IPS DF 6.9 (cell line): Measurements from ENCODE around the gene G6PC3.
"Not testable (repeated sequence)": the region's sequence is repeated elsewhere in the genome, so short reads cannot be mapped to it uniquely, and the experiment has no call there.

Source experiments
- DNase-seq: peaks from one replicate; pipeline ENCODE4 v3.0.0-alpha.2; 2013; ENCODE audit warnings: low read depth, low spot score
- H3K27ac ChIP-seq: one replicate; pipeline ENCODE4 v1.5.1; 2013; ENCODE audit warnings: low read length, control low read depth
- H3K27me3 ChIP-seq: 2 replicates; pipeline ENCODE4 v1.6.1; 2013; ENCODE audit warnings: mild to moderate bottlenecking, low read length; ENCODE audit not compliant: control insufficient read depth, insufficient read depth
- H3K36me3 ChIP-seq: 2 replicates; pipeline ENCODE4 v1.6.1; 2013; ENCODE audit warnings: low read length; ENCODE audit not compliant: control insufficient read depth, insufficient read depth
- H3K4me1 ChIP-seq: 2 replicates; pipeline ENCODE4 v1.6.1; 2013; ENCODE audit warnings: low read length; ENCODE audit not compliant: control insufficient read depth, insufficient read depth
- H3K4me3 ChIP-seq: 2 replicates; pipeline ENCODE4 v1.5.1; 2013; ENCODE audit warnings: mild to moderate bottlenecking, low read length
- H3K9me3 ChIP-seq: 2 replicates; pipeline ENCODE4 v1.6.1; 2013; ENCODE audit warnings: low read length, inconsistent platforms; ENCODE audit not compliant: control insufficient read depth, insufficient read depth
- WGBS: extraction: QIAGEN DNeasy Blood & Tissue Kit; methylation state at CpG from one replicate; pipeline ENCODE4 v1.1.7; 2013; ENCODE audit warnings: mixed read lengths, missing lambda C conversion rate; ENCODE audit not compliant: insufficient read length, insufficient coverage; 5-methylcytosine and 5-hydroxymethylcytosine counted together

The G6PC3 gene

GRCh38 chr17:44070455-44071197, at the start of gene G6PC3:
TSS of gene G6PC3 (plus strand) at chr17:44070735. CDS start at chr17:44070966, 231 bp downstream.
- Histone ChIP-seq H3K4me3 (peak within 1 kb of the TSS; percentile 94), H3K27me3 (no peaks in the 10 kb centered on the region), H3K9me3 (no peaks in the 10 kb centered on the region), H3K36me3 (peaks cover 16% of the 10 kb centered on the region), H3K27ac (no peak within 1 kb of the TSS), H3K4me1 (peaks cover 2% of the 10 kb centered on the region; the same call in 1 of the 2 replicates)
- peak; percentile 91 for DNase-seq
- no CpG with 5 or more reads among the region's 53 CpGs for WGBS

GRCh38 chr17:44021227-44021626, 49.3 kb upstream of the G6PC3 start:
- H3K4me1 ChIP-seq, H3K27ac ChIP-seq, DNase-seq, H3K36me3 ChIP-seq, H3K27me3 ChIP-seq, H3K4me3 ChIP-seq, H3K9me3 ChIP-seq: not testable (repeated sequence)
- WGBS, result no CpG with 5 or more reads among the region's 7 CpGs

- H3K9me3 ChIP-seq, result no peaks in the 10 kb centered on the region
- WGBS, result no CpG with 5 or more reads among the region's 2 CpGs
- no peak overlapping the region for H3K4me3 ChIP-seq
- no peaks in the 10 kb centered on the region; the same call in 1 of the 2 replicates for H3K4me1 ChIP-seq
- H3K27ac ChIP-seq, result no peak overlapping the region
- peaks cover 6% of the 10 kb centered on the region; the same call in 1 of the 2 replicates for H3K36me3 ChIP-seq
- no peak for DNase-seq
- no peaks in the 10 kb centered on the region for H3K27me3 ChIP-seq
Measured at GRCh38 chr17:44022246-44022645, 48.3 kb upstream of the G6PC3 start.

GRCh38 chr17:44023545-44024270, 46.8 kb upstream of the G6PC3 start:
- H3K9me3 ChIP-seq, result no peaks in the 10 kb centered on the region
- WGBS, result no CpG with 5 or more reads among the region's 22 CpGs
- no peaks in the 10 kb centered on the region; the same call in 1 of the 2 replicates for H3K4me1 ChIP-seq
- H3K27me3 ChIP-seq, result no peaks in the 10 kb centered on the region
- no peak for DNase-seq
- H3K27ac ChIP-seq, result no peak overlapping the region
- H3K36me3 ChIP-seq, result peaks cover 9% of the 10 kb centered on the region; the same call in 1 of the 2 replicates
- H3K4me3 ChIP-seq, result no peak overlapping the region

GRCh38 chr17:44024271-44024663, 46.3 kb upstream of the G6PC3 start:
- WGBS, result no CpG with 5 or more reads among the region's 6 CpGs
- no peak overlapping the region for H3K27ac ChIP-seq
- peaks cover 9% of the 10 kb centered on the region; the same call in 1 of the 2 replicates for H3K36me3 ChIP-seq
- no peaks in the 10 kb centered on the region; the same call in 1 of the 2 replicates for H3K4me1 ChIP-seq
- H3K9me3 ChIP-seq, result no peaks in the 10 kb centered on the region
- no peaks in the 10 kb centered on the region for H3K27me3 ChIP-seq
- no peak overlapping the region for H3K4me3 ChIP-seq
- no peak for DNase-seq

- Histone ChIP-seq H3K4me1 (no peaks in the 10 kb centered on the region; the same call in 1 of the 2 replicates), H3K4me3 (no peak overlapping the region), H3K27me3 (no peaks in the 10 kb centered on the region), H3K9me3 (no peaks in the 10 kb centered on the region), H3K36me3 (peaks cover 12% of the 10 kb centered on the region; the same call in 1 of the 2 replicates), H3K27ac (no peak overlapping the region)
- DNase-seq, result no peak
- no CpG with 5 or more reads among the region's 4 CpGs for WGBS
Measured at GRCh38 chr17:44024853-44025252, 45.7 kb upstream of the G6PC3 start.

GRCh38 chr17:44029736-44030135, 40.8 kb upstream of the G6PC3 start:
- Histone ChIP-seq H3K27ac (no peak overlapping the region), H3K4me1 (no peaks in the 10 kb centered on the region), H3K36me3 (peaks cover 20% of the 10 kb centered on the region; the same call in 1 of the 2 replicates), H3K27me3 (no peaks in the 10 kb centered on the region), H3K4me3 (no peak overlapping the region), H3K9me3 (no peaks in the 10 kb centered on the region)
- WGBS, result no CpG with 5 or more reads among the region's 5 CpGs
- no peak for DNase-seq

GRCh38 chr17:44030482-44030881, 40.1 kb upstream of the G6PC3 start:
- H3K4me3 ChIP-seq, result no peak overlapping the region
- no peak for DNase-seq
- H3K9me3 ChIP-seq, result no peaks in the 10 kb centered on the region
- H3K4me1 ChIP-seq, result no peaks in the 10 kb centered on the region
- WGBS, result no CpG with 5 or more reads among the region's 3 CpGs
- H3K27ac ChIP-seq, result no peak overlapping the region
- no peaks in the 10 kb centered on the region for H3K27me3 ChIP-seq
- H3K36me3 ChIP-seq, result peaks cover 20% of the 10 kb centered on the region; the same call in 1 of the 2 replicates

GRCh38 chr17:44033861-44034408, 36.6 kb upstream of the G6PC3 start:
- Histone ChIP-seq H3K9me3 (no peaks in the 10 kb centered on the region), H3K4me1 (no peaks in the 10 kb centered on the region), H3K36me3 (peaks cover 28% of the 10 kb centered on the region), H3K27me3 (no peaks in the 10 kb centered on the region), H3K27ac (no peak overlapping the region), H3K4me3 (no peak overlapping the region)
- no peak for DNase-seq
- WGBS, result no CpG with 5 or more reads among the region's 3 CpGs

GRCh38 chr17:44034688-44035087, 35.8 kb upstream of the G6PC3 start:
- peaks cover 25% of the 10 kb centered on the region for H3K36me3 ChIP-seq
- H3K27me3 ChIP-seq, H3K27ac ChIP-seq, H3K4me1 ChIP-seq, DNase-seq, H3K4me3 ChIP-seq, H3K9me3 ChIP-seq: not testable (repeated sequence)
- no CpG with 5 or more reads among the region's 3 CpGs for WGBS
